ENCODE results near the gene SNAPIN. TPM values are rescaled to one million over a fixed set of nuclear protein-coding genes. Genes with fewer than 3 reads are reported as not detected.

The SNAPIN gene
- total RNA-seq, 1 experiment from 2014 or later = 34.1 TPM

- Histone ChIP-seq H3K9me3 (no peaks in the 10 kb centered on the region), H3K4me1 (peaks cover 42% of the 10 kb centered on the region), H3K27me3 (replicated peaks; ENCODE audit: control insufficient read depth, insufficient read depth, low read length) (no peaks in the 10 kb centered on the region), H3K4me3 (ENCODE audit: low read depth, low read length) (peak within 1 kb of the TSS; percentile 62), H3K36me3 (ENCODE audit: control insufficient read depth, insufficient read depth, low read length) (no peaks in the 10 kb centered on the region)
- DNase-seq = no peak
- Mint-ChIP-seq H3K4me1 (ENCODE audit: low read depth, unreplicated experiment) (peaks cover 35% of the 10 kb centered on the region), H3K36me3 (ENCODE audit: insufficient read depth, unreplicated experiment) (peaks cover 47% of the 10 kb centered on the region), H3K4me3 (ENCODE audit: unreplicated experiment) (peak within 1 kb of the TSS; percentile 93), H3K27me3 (ENCODE audit: insufficient read depth, unreplicated experiment) (no peaks in the 10 kb centered on the region), H3K9me3 (ENCODE audit: unreplicated experiment) (peaks cover 3% of the 10 kb centered on the region), H3K27ac (ENCODE audit: unreplicated experiment) (peak within 1 kb of the TSS; percentile 89)
- intact Hi-C loops (cut with micrococcal nuclease; ENCODE audit: unreplicated experiment) = loop anchor here (1.0 to 2.0 kb wide), 4 partner anchors 15 to 117 kb away; partner anchors contain the start of gene S100A16
- POLR2A ChIA-PET = interaction anchor here (0.6 to 2.4 kb wide), 21 partner anchors 11 to 335 kb away, joined by 3 to 43 read pairs (median 7); partner anchors contain the start of genes S100A14, S100A16, S100A2 and S100A4
- TF ChIP-seq CTCF (IDR thresholded peaks at IDR 0.05; ENCODE audit: insufficient read depth in 1 of 2, low read depth in 1 of 2, low read length in 1 of 2, severe bottlenecking in 1 of 2, unreplicated experiment in 1 of 2) = peak in 1 of 2 experiments; percentile 78
- no TSS peak for BruUV-seq (replicated peaks)
- CTCF ChIA-PET = interaction anchor here (0.7 to 3.1 kb wide), 32 partner anchors 11 to 148 kb away, joined by 3 to 56 read pairs (median 5); partner anchors contain the start of genes INTS3, NPR1, S100A14 and S100A16
Observed at GRCh38 chr1:153627715-153628626, 30.5 kb upstream of the SNAPIN start, which contains the start of gene S100A1. Gene S100A1 (plus strand): TSS chr1:153628434. CDS start chr1:153630522, 2,088 bp downstream.

- CTCF ChIA-PET = interaction anchor here (2.2 to 3.1 kb wide), 2 partner anchors 11 to 15 kb away, joined by 13 to 56 read pairs; partner anchors contain the start of gene S100A14
- peaks cover 44% of the 10 kb centered on the region for H3K36me3 Mint-ChIP-seq (ENCODE audit: insufficient read depth, unreplicated experiment)
- POLR2A ChIA-PET = interaction anchor here (0.7 to 1.3 kb wide), 2 partner anchors 14 to 17 kb away, joined by 3 to 4 read pairs; partner anchors contain the start of gene S100A16
- peak overlapping the region; percentile 11 for H3K4me3 Mint-ChIP-seq (ENCODE audit: unreplicated experiment)
- TF ChIP-seq CTCF (IDR thresholded peaks at IDR 0.05; ENCODE audit: insufficient read depth in 1 of 2, low read depth in 1 of 2, low read length in 1 of 2, severe bottlenecking in 1 of 2, unreplicated experiment in 1 of 2) = no peak
- H3K27me3 ChIP-seq (replicated peaks; ENCODE audit: control insufficient read depth, insufficient read depth, low read length) = no peaks in the 10 kb centered on the region
- BruUV-seq (replicated peaks) = no TSS peak
- no peaks in the 10 kb centered on the region for H3K36me3 ChIP-seq (ENCODE audit: control insufficient read depth, insufficient read depth, low read length)
- no peaks in the 10 kb centered on the region for H3K27me3 Mint-ChIP-seq (ENCODE audit: insufficient read depth, unreplicated experiment)
- H3K9me3 Mint-ChIP-seq (ENCODE audit: unreplicated experiment) = peaks cover 5% of the 10 kb centered on the region
- no peak for DNase-seq
- H3K27ac Mint-ChIP-seq (ENCODE audit: unreplicated experiment) = peak overlapping the region; percentile 89
- H3K4me1 Mint-ChIP-seq (ENCODE audit: low read depth, unreplicated experiment) = peaks cover 32% of the 10 kb centered on the region
- peaks cover 47% of the 10 kb centered on the region for H3K4me1 ChIP-seq
- no peaks in the 10 kb centered on the region for H3K9me3 ChIP-seq
- intact Hi-C loops (cut with micrococcal nuclease; ENCODE audit: unreplicated experiment) = no loop called here
- no peak overlapping the region for H3K4me3 ChIP-seq (ENCODE audit: low read depth, low read length)
Observed at GRCh38 chr1:153628638-153629342, 29.7 kb upstream of the SNAPIN start.

GRCh38 chr1:153629343-153629665 is 29.2 kb upstream of the SNAPIN start:
- POLR2A ChIA-PET = interaction anchor here (1.1 to 1.3 kb wide), 2 partner anchors 14 to 17 kb away, joined by 3 to 4 read pairs; partner anchors contain the start of gene S100A16
- Histone ChIP-seq H3K4me1 (peaks cover 47% of the 10 kb centered on the region), H3K9me3 (no peaks in the 10 kb centered on the region), H3K36me3 (ENCODE audit: control insufficient read depth, insufficient read depth, low read length) (no peaks in the 10 kb centered on the region), H3K27me3 (replicated peaks; ENCODE audit: control insufficient read depth, insufficient read depth, low read length) (no peaks in the 10 kb centered on the region), H3K4me3 (ENCODE audit: low read depth, low read length) (no peak overlapping the region)
- Mint-ChIP-seq H3K36me3 (ENCODE audit: insufficient read depth, unreplicated experiment) (peaks cover 44% of the 10 kb centered on the region), H3K27ac (ENCODE audit: unreplicated experiment) (peak overlapping the region; percentile 20), H3K4me1 (ENCODE audit: low read depth, unreplicated experiment) (peaks cover 27% of the 10 kb centered on the region), H3K9me3 (ENCODE audit: unreplicated experiment) (peaks cover 5% of the 10 kb centered on the region), H3K27me3 (ENCODE audit: insufficient read depth, unreplicated experiment) (no peaks in the 10 kb centered on the region), H3K4me3 (ENCODE audit: unreplicated experiment) (peak overlapping the region; percentile 11)
- no peak for DNase-seq
- no peak for TF ChIP-seq CTCF (IDR thresholded peaks at IDR 0.05; ENCODE audit: insufficient read depth in 1 of 2, low read depth in 1 of 2, low read length in 1 of 2, severe bottlenecking in 1 of 2, unreplicated experiment in 1 of 2)
- intact Hi-C loops (cut with micrococcal nuclease; ENCODE audit: unreplicated experiment) = no loop called here
- CTCF ChIA-PET = no interaction called here
- BruUV-seq (replicated peaks) = no TSS peak
